HFFc6 (cell line): ENCODE data around the gene LAMC3. TPM values are rescaled to one million over a fixed set of nuclear protein-coding genes. Genes with fewer than 3 reads are reported as not detected.

Source experiments
- DNase-seq: peaks from one replicate; pipeline ENCODE4 v3.0.0-alpha.2; 2018
- H3K27ac Mint-ChIP-seq: 2 replicates; pipeline ENCODE4 v1.8.0; 2020; ENCODE audit warnings: mild to moderate bottlenecking, mixed read lengths
- H3K27me3 Mint-ChIP-seq: 2 replicates; pipeline ENCODE4 v1.8.0; 2021; ENCODE audit warnings: mild to moderate bottlenecking, moderate library complexity, mixed read lengths; ENCODE audit not compliant: insufficient read depth
- H3K36me3 Mint-ChIP-seq: 2 replicates; pipeline ENCODE4 v1.8.0; 2021; ENCODE audit warnings: low read depth, mixed read lengths
- H3K4me1 Mint-ChIP-seq: 2 replicates; pipeline ENCODE4 v1.8.0; 2020; ENCODE audit warnings: low read depth, mixed read lengths
- H3K4me3 Mint-ChIP-seq: 2 replicates; pipeline ENCODE4 v1.8.0; 2020; ENCODE audit warnings: mild to moderate bottlenecking, moderate library complexity, mixed read lengths
- H3K9me3 Mint-ChIP-seq: 2 replicates; pipeline ENCODE4 v1.8.0; 2020; ENCODE audit warnings: mild to moderate bottlenecking, mixed read lengths
- total RNA-seq, 6 experiments: library from RNA; stranded (reverse); fragmentation: NEBNext Ultra II Directional; extraction: Animal tissue kit (Norgen Biotek cat#: 25700); gene quantifications; 2 replicates in 1 of 6; 3 replicates in 5 of 6; pipeline ENCODE4 v1.2.3, GENCODE V29; 2021
- TF ChIP-seq, protein P1 (sequence below): fragments of 200-600 bp; sonication (generic); IDR thresholded peaks from 2 replicates; pipeline ENCODE4 v1.5.0; 2021; ENCODE audit warnings: antibody characterized with exemption, mild to moderate bottlenecking

LAMC3 gene
- total RNA-seq, 6 experiments from 2014 or later, result not detected

DNA sequence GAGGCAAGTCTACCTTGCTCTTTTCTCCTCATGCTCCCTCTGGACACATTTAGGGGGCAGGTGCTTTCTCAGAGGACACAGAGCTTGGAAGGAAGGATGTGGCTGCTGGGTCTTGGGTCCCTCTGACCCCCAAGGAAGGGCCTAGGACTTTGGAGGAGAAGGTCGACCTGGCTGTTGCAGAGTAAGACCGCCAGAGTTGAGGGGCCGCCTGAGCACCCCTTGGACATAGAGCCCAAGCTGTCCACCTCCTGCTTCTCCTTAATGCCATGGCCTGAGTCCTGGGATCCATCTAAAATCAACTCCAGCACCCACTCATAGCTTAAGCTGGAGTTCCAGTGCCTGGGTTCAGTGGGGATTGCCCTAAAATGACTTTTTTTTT lies 20.6 kb downstream of the LAMC3 start:
- Mint-ChIP-seq H3K27ac (no peak overlapping the region), H3K27me3 (peaks cover 33% of the 10 kb centered on the region), H3K9me3 (no peaks in the 10 kb centered on the region), H3K36me3 (no peaks in the 10 kb centered on the region), H3K4me1 (no peaks in the 10 kb centered on the region), H3K4me3 (no peak overlapping the region)
- no peak for DNase-seq
- TF ChIP-seq, protein P1, sequence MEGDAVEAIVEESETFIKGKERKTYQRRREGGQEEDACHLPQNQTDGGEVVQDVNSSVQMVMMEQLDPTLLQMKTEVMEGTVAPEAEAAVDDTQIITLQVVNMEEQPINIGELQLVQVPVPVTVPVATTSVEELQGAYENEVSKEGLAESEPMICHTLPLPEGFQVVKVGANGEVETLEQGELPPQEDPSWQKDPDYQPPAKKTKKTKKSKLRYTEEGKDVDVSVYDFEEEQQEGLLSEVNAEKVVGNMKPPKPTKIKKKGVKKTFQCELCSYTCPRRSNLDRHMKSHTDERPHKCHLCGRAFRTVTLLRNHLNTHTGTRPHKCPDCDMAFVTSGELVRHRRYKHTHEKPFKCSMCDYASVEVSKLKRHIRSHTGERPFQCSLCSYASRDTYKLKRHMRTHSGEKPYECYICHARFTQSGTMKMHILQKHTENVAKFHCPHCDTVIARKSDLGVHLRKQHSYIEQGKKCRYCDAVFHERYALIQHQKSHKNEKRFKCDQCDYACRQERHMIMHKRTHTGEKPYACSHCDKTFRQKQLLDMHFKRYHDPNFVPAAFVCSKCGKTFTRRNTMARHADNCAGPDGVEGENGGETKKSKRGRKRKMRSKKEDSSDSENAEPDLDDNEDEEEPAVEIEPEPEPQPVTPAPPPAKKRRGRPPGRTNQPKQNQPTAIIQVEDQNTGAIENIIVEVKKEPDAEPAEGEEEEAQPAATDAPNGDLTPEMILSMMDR, result no peak

DNA sequence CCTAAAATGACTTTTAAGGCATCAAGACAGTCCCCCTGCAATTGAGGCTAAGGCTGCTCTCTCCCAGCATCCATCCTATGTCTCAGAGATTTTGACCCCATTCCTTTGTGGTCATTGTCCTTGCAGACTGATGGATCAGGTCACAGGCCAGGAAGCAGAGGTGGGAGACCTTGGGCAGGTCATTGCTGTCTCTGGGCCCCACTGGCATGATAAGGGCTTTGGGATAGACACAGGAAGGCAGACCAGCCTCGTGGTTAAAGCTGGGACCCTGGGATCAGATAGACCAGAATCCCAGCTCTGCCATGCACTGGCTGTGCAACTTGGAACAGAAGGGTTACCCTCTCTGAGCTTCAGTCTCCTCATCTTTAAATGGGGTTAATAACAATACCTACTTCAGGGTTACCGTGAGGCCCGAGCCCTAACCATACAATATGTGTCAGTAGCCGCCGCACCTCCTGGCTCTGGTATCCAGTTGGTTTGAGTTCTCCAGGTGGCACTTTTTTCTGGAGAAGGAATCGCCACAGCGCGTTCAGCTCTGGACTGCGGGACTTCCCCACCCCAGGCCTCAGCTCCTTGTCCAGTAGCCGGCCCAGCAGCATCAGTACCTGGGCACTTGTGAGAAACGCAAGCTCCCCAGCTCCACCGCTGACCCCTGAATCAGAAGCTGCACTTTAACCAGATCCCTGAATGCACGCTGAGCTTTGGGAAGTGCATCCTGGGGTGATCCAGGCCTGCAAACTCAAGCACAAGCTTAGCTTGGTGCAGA lies 21.4 kb downstream of the LAMC3 start:
- Mint-ChIP-seq H3K9me3 (no peaks in the 10 kb centered on the region), H3K27me3 (peaks cover 33% of the 10 kb centered on the region), H3K4me3 (no peak overlapping the region), H3K27ac (no peak overlapping the region), H3K36me3 (no peaks in the 10 kb centered on the region), H3K4me1 (no peaks in the 10 kb centered on the region)
- DNase-seq, result no peak
- TF ChIP-seq, protein P1, result no peak

DNA sequence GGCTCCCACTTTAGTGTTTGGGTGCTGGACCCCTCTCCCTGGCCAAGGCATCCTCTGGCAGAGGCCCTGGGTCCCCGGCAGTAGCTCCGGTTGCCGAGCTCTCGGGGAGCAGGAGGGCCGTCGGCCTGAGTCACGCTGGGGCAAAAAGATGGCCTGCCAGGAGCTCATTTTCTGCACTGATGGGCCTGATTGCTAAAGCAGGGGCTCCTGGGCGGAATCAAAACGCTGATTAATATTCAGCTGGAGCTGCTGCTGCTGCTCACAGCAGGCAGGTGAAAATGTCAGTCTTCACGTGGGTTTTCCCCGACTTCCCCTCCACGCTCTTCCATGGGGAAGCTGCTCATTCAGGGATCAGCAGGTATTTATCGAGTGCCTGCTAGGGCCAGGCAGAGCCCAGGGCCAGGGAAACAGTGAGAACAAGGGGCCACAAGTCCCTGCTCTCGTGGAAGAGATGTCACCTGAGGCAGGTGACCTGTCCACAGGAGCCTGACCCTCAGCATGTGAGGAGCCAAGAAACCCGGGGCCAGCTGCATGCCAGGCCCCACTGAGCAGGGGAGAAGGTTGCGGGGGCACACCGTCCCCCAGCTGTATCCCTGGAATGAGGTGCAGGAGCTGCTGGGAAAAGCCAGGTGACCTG lies 22.1 kb downstream of the LAMC3 start:
- no peak overlapping the region for H3K4me3 Mint-ChIP-seq
- no peaks in the 10 kb centered on the region for H3K36me3 Mint-ChIP-seq
- H3K9me3 Mint-ChIP-seq, result no peaks in the 10 kb centered on the region
- TF ChIP-seq, protein P1, result no peak
- H3K4me1 Mint-ChIP-seq, result no peaks in the 10 kb centered on the region
- H3K27me3 Mint-ChIP-seq, result peaks cover 29% of the 10 kb centered on the region
- H3K27ac Mint-ChIP-seq, result no peak overlapping the region
- no peak for DNase-seq

DNA sequence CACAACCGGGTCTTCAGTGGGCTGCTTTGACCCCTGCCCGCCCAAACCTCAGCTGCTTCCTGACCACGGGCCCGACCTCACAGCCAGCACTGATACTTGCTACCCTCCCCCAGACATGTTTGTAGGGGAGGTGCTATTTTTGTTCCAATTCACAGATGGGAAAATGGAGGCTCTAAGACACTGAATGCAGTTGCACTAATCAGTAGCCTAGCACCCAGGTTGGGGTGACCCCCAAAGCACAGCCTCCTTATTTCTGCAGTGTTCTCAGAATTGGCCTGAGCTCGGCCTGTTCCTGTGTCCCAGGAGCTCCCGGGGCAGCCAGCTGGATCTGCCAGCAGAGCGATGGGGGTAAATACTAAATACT lies 22.6 kb downstream of the LAMC3 start:
- H3K9me3 Mint-ChIP-seq, result no peaks in the 10 kb centered on the region
- no peak overlapping the region for H3K4me3 Mint-ChIP-seq
- TF ChIP-seq, protein P1, result no peak
- no peak for DNase-seq
- no peaks in the 10 kb centered on the region for H3K36me3 Mint-ChIP-seq
- peaks cover 27% of the 10 kb centered on the region for H3K27me3 Mint-ChIP-seq
- no peaks in the 10 kb centered on the region for H3K4me1 Mint-ChIP-seq
- H3K27ac Mint-ChIP-seq, result no peak overlapping the region

DNA sequence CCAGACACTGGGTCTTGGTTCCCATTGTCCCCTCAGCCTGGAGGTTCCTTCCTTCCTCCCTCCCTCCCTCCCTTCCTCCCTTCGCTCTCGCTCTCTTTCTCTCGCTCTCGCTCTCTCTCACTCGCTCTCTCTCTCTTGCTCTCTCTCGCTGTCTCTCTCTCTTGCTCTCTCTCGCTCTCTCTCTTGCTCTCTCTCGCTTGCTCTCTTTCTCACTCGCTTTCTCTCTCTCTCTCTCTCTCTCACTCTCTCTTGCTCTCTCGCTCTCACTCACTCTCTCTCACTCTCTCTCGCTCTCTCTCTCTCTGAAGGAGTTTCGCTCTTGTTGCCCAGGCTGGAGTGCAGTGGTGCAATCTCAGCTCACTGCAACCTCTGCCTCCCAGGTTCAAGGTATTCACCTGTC lies 23.4 kb downstream of the LAMC3 start:
- no peak overlapping the region for H3K4me3 Mint-ChIP-seq
- DNase-seq, result no peak
- H3K27ac Mint-ChIP-seq, result no peak overlapping the region
- H3K27me3 Mint-ChIP-seq, result peaks cover 29% of the 10 kb centered on the region
- peaks cover 4% of the 10 kb centered on the region for H3K4me1 Mint-ChIP-seq
- no peaks in the 10 kb centered on the region for H3K9me3 Mint-ChIP-seq
- TF ChIP-seq, protein P1, result no peak
- H3K36me3 Mint-ChIP-seq, result no peaks in the 10 kb centered on the region
